H1 (cell line): ENCODE measurements around the gene OR4S1.
"Not testable (repeated sequence)": the region's sequence is repeated elsewhere in the genome, so short reads cannot be mapped to it uniquely, and the experiment has no call there.

ENCODE experiments used
- ATF3 ChIP-seq: IDR thresholded peaks from 2 replicates; pipeline ENCODE4 v1.6.1; 2011; ENCODE audit warnings: low read depth, mild to moderate bottlenecking, low read length; ENCODE audit not compliant: insufficient read depth
- BACH1 ChIP-seq: IDR thresholded peaks from 2 replicates; pipeline ENCODE4 v1.6.1; 2012; ENCODE audit warnings: low read length, improper control_type of control experiment
- CHD2 ChIP-seq: IDR thresholded peaks from 2 replicates; pipeline ENCODE4 v1.6.1; 2012; ENCODE audit warnings: low read length, improper control_type of control experiment
- CTCF ChIP-seq, 3 experiments: IDR thresholded peaks; 1 replicate in 2 of 3; 2 replicates in 1 of 3; pipeline versions ENCODE4 v1.5.1 to v1.6.1; 2011; ENCODE audit warnings: low read length in 3 of 3, mild to moderate bottlenecking in 3 of 3, inconsistent platforms in 2 of 3, low read depth in 1 of 3, moderate library complexity in 1 of 3; ENCODE audit not compliant: insufficient read depth in 1 of 3; ENCODE audit errors: control extremely low read depth in 1 of 3
- EZH2 ChIP-seq: fragments of 200-600 bp; sonication (generic); IDR thresholded peaks from 2 replicates; pipeline ENCODE4 v1.7.1; 2012; ENCODE audit warnings: low read depth, mild to moderate bottlenecking, moderate library complexity, low read length, inconsistent platforms; ENCODE audit not compliant: severe bottlenecking
- FOSL1 ChIP-seq: IDR thresholded peaks from 2 replicates; pipeline ENCODE4 v1.6.1; 2011; ENCODE audit warnings: mild to moderate bottlenecking, low read depth, low read length, moderate library complexity; ENCODE audit not compliant: insufficient read depth
- JUND ChIP-seq: IDR thresholded peaks from 2 replicates; pipeline ENCODE4 v1.6.1; 2011; ENCODE audit warnings: mild to moderate bottlenecking, improper control_type of control experiment, low read length
- POLR2A ChIP-seq, 2 experiments: IDR thresholded peaks; 1 replicate in 1 of 2; 2 replicates in 1 of 2; pipeline ENCODE4 v1.6.1; 2011; ENCODE audit warnings: low read depth in 2 of 2, low read length in 2 of 2, mild to moderate bottlenecking in 2 of 2; ENCODE audit errors: control extremely low read depth in 1 of 2
- SP1 ChIP-seq: IDR thresholded peaks from 2 replicates; pipeline ENCODE4 v1.6.1; 2011; ENCODE audit warnings: low read depth, low read length
- SP4 ChIP-seq: IDR thresholded peaks from 2 replicates; pipeline ENCODE4 v1.6.1; 2012; ENCODE audit warnings: low read length, inconsistent platforms
- TCF12 ChIP-seq: IDR thresholded peaks from 2 replicates; pipeline ENCODE4 v1.6.1; 2011; ENCODE audit warnings: low read depth, mild to moderate bottlenecking, low read length

GRCh38 chr11:48342505-48342904, 36.5 kb downstream of the OR4S1 start:
- not testable (repeated sequence) for TF ChIP-seq EZH2; JUND; CTCF (IDR thresholded peaks at IDR 0.05; ENCODE audit: control extremely low read depth in 1 of 3, insufficient read depth in 1 of 3, low read depth in 1 of 3, low read length in 3 of 3); POLR2A (IDR thresholded peaks at IDR 0.05; ENCODE audit: control extremely low read depth in 1 of 2, low read depth in 2 of 2, low read length in 2 of 2); CHD2; BACH1; SP4; SP1; FOSL1; TCF12; ATF3
